Gastroesophageal sphincter (tissue), 4 donors: Measurements from ENCODE around the gene HFE. TPM values are rescaled to one million over a fixed set of nuclear protein-coding genes. Genes with fewer than 3 reads are reported as not detected.

ENCODE experiments used
- ATAC-seq: fragments of 150-250 bp; one replicate; pipeline ENCODE4 v1.9.1; 2016; ENCODE audit warnings: mild to moderate bottlenecking, moderate library complexity
- H3K27ac ChIP-seq, 4 donors: fragments of 200-600 bp; sonication (generic) in 3 of 4; 1 replicate in 3 of 4; 2 replicates in 1 of 4; pipeline ENCODE4 v1.5.1; 2016 to 2019
- H3K27me3 ChIP-seq: fragments of 200-600 bp; sonication (generic); one replicate; pipeline ENCODE4 v1.5.1; 2019
- H3K36me3 ChIP-seq, 2 donors: fragments of 200-600 bp; sonication (generic); one replicate each; pipeline ENCODE4 v1.5.1; 2019; ENCODE audit warnings: control low read depth in 1 of 2
- H3K4me1 ChIP-seq, 3 donors: fragments of 200-600 bp; sonication (generic); 1 replicate in 2 of 3; 2 replicates in 1 of 3; pipeline ENCODE4 v1.5.1; 2016 to 2019; ENCODE audit warnings: control low read depth in 2 of 3
- H3K4me3 ChIP-seq, 2 donors: fragments of 200-600 bp; sonication (generic); one replicate each; pipeline ENCODE4 v1.5.1; 2019; ENCODE audit warnings: mild to moderate bottlenecking in 1 of 2, moderate library complexity in 1 of 2
- H3K9me3 ChIP-seq, 3 donors: fragments of 200-600 bp; sonication (generic); one replicate each; pipeline ENCODE4 v1.5.1; 2017 to 2019; ENCODE audit warnings: control low read depth in 2 of 3
- CTCF ChIP-seq, 4 experiments: fragments of 200-600 bp in 2 of 4; fragments of 450-650 bp in 2 of 4; sonication (generic) in 1 of 4; IDR thresholded peaks; one replicate each; pipeline ENCODE4 v1.5.1; 2017 to 2019; ENCODE audit warnings: antibody characterized with exemption in 4 of 4, mild to moderate bottlenecking in 2 of 4, moderate library complexity in 2 of 4
- EP300 ChIP-seq: sonication (generic); formaldehyde crosslinking; IDR thresholded peaks from one replicate; pipeline ENCODE4 v1.6.1; 2017; ENCODE audit warnings: antibody characterized with exemption, mild to moderate bottlenecking
- POLR2A ChIP-seq, 2 donors: fragments of 450-650 bp; IDR thresholded peaks; one replicate each; pipeline ENCODE4 v1.6.1; 2017; ENCODE audit warnings: antibody characterized with exemption in 2 of 2, mild to moderate bottlenecking in 2 of 2, moderate library complexity in 1 of 2
- POLR2AphosphoS5 ChIP-seq: sonication (generic); formaldehyde crosslinking; IDR thresholded peaks from one replicate; pipeline ENCODE4 v1.6.1; 2017; ENCODE audit warnings: antibody characterized with exemption
- WGBS, 2 donors: methylation state at CpG; one replicate each; pipeline ENCODE4 v1.1.5; 2018; ENCODE audit warnings: low coverage in 1 of 2; 5-methylcytosine and 5-hydroxymethylcytosine counted together
- total RNA-seq, 4 donors: library from RNA; depleted of rRNA; stranded (reverse); fragments of >200 nt; gene quantifications; one replicate each; pipeline ENCODE4 v1.1.0, GENCODE V29; 2016

Gene HFE
- total RNA-seq, 4 donors from 2014 or later, result 3.7 to 11.4 (median 8.3) TPM

DNA sequence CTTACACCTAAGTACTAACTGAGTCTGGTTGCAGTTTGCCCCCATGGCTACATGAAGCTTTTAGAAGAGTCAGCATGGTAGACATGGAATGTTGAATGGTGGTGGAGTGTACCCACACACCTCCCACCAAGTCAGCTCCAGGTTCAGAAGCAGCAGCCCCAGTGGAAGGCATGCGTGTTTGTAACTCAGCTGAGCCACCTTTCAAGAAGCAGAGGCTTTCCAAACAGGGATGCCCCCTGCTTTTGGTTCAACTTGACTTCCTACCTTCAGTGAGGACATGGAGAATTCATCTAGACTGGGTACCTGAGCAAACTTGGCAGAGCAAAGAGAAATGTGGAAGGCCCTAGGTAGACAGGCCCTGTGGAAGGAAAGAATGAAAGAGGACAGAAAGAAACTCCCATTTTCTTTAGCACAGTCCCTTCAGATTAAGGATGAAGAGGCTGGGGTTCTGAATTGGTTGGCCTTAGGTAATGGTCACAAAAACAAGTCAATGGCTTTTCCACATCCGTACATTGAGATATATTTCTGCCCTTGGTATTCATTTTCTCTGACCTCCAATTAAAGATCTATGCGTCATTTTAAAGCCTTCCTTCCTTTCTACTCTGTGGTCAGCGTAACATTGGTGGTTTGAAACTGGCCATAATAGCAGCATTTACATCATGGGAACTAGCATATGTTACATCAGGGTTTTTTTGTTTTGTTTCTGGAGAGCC, 53.2 kb downstream of the HFE start:
- H3K27me3 ChIP-seq, result no peaks in the 10 kb centered on the region
- H3K27ac ChIP-seq, result no peak overlapping the region
- H3K4me1 ChIP-seq, result peaks cover 0 to under 1% (median 0%) of the 10 kb centered on the region in 3 donors
- no peaks in the 10 kb centered on the region for H3K9me3 ChIP-seq
- ATAC-seq, result no peak
- peaks cover 5 to 26% of the 10 kb centered on the region in 2 donors for H3K36me3 ChIP-seq
- TF ChIP-seq CTCF (IDR thresholded peaks at IDR 0.05), result no peak
- TF ChIP-seq EP300, result no peak
- no peak for TF ChIP-seq POLR2AphosphoS5
- no peak for TF ChIP-seq POLR2A (IDR thresholded peaks at IDR 0.05)
- no peak overlapping the region for H3K4me3 ChIP-seq
- WGBS, 2 donors, result 88 to 98% methylated on average over 3 to 4 of the region's 4 CpGs

DNA sequence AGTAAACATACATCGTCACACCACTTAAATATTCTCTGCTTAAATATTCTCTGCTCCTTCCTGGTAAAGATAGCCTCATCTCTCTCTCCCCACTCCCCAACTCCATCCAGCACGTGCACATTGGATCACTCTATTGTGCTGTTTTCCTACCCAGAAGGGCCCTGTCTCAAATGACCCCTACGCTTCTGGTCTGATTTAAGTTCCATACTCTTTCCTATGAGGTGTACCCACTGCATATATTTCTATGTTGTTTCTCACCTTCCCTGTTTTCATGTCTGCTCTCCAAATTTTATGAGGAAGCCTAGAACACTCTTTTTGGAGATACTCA, 53.7 kb downstream of the HFE start:
- Histone ChIP-seq H3K4me1 (no peaks in the 10 kb centered on the region), H3K27ac (no peak overlapping the region), H3K9me3 (no peaks in the 10 kb centered on the region), H3K27me3 (no peaks in the 10 kb centered on the region), H3K4me3 (no peak overlapping the region), H3K36me3 (peaks cover 5 to 26% of the 10 kb centered on the region in 2 donors)
- WGBS, 2 donors, result 94 to 96% methylated on average over 2 to 3 of the region's 3 CpGs
- TF ChIP-seq POLR2AphosphoS5, result no peak
- no peak for TF ChIP-seq CTCF (IDR thresholded peaks at IDR 0.05)
- TF ChIP-seq EP300, result no peak
- TF ChIP-seq POLR2A (IDR thresholded peaks at IDR 0.05), result no peak
- ATAC-seq, result no peak

DNA sequence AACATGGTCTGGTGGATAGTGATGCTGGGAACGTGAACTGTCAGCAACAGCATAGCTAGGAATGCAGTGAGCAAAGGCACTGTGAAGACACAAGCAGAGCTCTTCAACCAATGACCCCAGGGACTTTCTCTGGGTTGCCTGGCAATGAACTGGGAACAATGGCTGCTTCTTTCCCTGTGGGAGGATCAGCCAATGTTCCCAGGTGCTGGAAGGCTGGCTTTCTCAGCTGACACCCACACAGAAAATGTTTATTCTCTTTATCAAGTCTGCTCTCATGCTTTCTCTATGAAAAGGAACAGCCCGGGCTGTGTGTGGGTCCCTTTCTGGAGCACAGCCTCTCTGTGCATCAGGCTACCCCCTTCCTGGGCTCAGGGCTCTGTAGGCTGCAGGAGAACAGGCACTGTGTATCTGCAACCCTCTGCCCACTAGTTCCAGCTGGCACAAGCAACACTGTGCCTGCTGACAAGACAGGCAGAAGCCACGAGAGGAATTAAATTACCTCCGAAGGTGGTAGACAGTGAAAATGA, 54.2 kb downstream of the HFE start:
- H3K27ac ChIP-seq, result no peak overlapping the region
- TF ChIP-seq EP300 (no peak), POLR2A (IDR thresholded peaks at IDR 0.05) (no peak), CTCF (IDR thresholded peaks at IDR 0.05) (no peak), POLR2AphosphoS5 (no peak)
- 73 to 90% methylated on average over 2 of the region's 4 CpGs for WGBS, 2 donors
- peaks cover 5 to 26% of the 10 kb centered on the region in 2 donors for H3K36me3 ChIP-seq
- no peak for ATAC-seq
- no peaks in the 10 kb centered on the region for H3K9me3 ChIP-seq
- no peaks in the 10 kb centered on the region for H3K27me3 ChIP-seq
- H3K4me1 ChIP-seq, result no peaks in the 10 kb centered on the region
- no peak overlapping the region for H3K4me3 ChIP-seq

- no peaks in the 10 kb centered on the region for H3K9me3 ChIP-seq
- ATAC-seq, result no peak
- TF ChIP-seq CTCF (IDR thresholded peaks at IDR 0.05) (no peak), POLR2AphosphoS5 (no peak), EP300 (no peak), POLR2A (IDR thresholded peaks at IDR 0.05) (no peak)
- H3K4me3 ChIP-seq, result no peak overlapping the region
- H3K4me1 ChIP-seq, result no peaks in the 10 kb centered on the region
- H3K27ac ChIP-seq, result no peak overlapping the region
- no peaks in the 10 kb centered on the region for H3K27me3 ChIP-seq
- 83% methylated on average over 2 of the region's 2 CpGs; no CpG with 5 or more reads in 1 of the 2 donors for WGBS, 2 donors
- H3K36me3 ChIP-seq, result peaks cover 5 to 21% of the 10 kb centered on the region in 2 donors
Measured at GRCh38 chr6:26142026-26142425, 54.8 kb downstream of the HFE start.

Other genes with a start within 250 kb of the HFE start
- not detected for gene SLC17A3, start 213.2 kb upstream of the HFE start, total RNA-seq
- gene SLC17A2, start 156.7 kb upstream of the HFE start, total RNA-seq, result not detected
- 10 to 100 TPM in 1 of 4 donors, 1 to 10 TPM in 3; 6.1 to 10.4 (median 8.2) TPM for gene TRIM38, start 124.6 kb upstream of the HFE start, total RNA-seq